HepG2 (cell line): ENCODE measurements around the gene TOP2A. TPM values are rescaled to one million over a fixed set of nuclear protein-coding genes. Genes with fewer than 3 reads are reported as not detected.
A peak's percentile ranks its signal among the peaks of the same experiment; 100 is the strongest.

Experiments used
- ELK4 ChIP-seq: sonication (generic); formaldehyde crosslinking; IDR thresholded peaks from 2 replicates; pipeline ENCODE4 v1.9.0; 2021; ENCODE audit warnings: missing genetic modification reagents, borderline replicate concordance
- ETV5 ChIP-seq: IDR thresholded peaks from 2 replicates; pipeline ENCODE4 v1.6.1; 2018; ENCODE audit warnings: missing biosample characterization, missing genetic modification reagents, inconsistent platforms, borderline replicate concordance
- FOXA1 ChIP-seq, 2 experiments: fragments of 450-650 bp in 1 of 2; sonication (generic) in 1 of 2; formaldehyde crosslinking in 1 of 2; IDR thresholded peaks; 2 replicates each; pipeline versions ENCODE4 v1.4.0 to v1.6.1; 2016 to 2020; ENCODE audit warnings: missing genetic modification reagents in 1 of 2
- GTF3A ChIP-seq: sonication (generic); formaldehyde crosslinking; conservative IDR thresholded peaks from 2 replicates; pipeline ENCODE4 v1.4.0; 2020; ENCODE audit warnings: mild to moderate bottlenecking, missing genetic modification reagents
- NFE2L1 ChIP-seq: sonication (generic); formaldehyde crosslinking; IDR thresholded peaks from 2 replicates; pipeline ENCODE4 v1.4.0; 2020; ENCODE audit warnings: missing genetic modification reagents, mild to moderate bottlenecking, borderline replicate concordance
- PHF5A ChIP-seq: IDR thresholded peaks from one replicate; pipeline ENCODE4 v1.6.1; 2018; ENCODE audit warnings: low read depth, missing genetic modification reagents; ENCODE audit not compliant: unreplicated experiment
- RXRB ChIP-seq: IDR thresholded peaks from 2 replicates; pipeline ENCODE4 v1.6.1; 2016; ENCODE audit warnings: borderline replicate concordance, missing genetic modification reagents, missing compliant biosample characterization
- SP4 ChIP-seq: sonication (generic); formaldehyde crosslinking; IDR thresholded peaks from 2 replicates; pipeline ENCODE4 v1.8.1; 2023; ENCODE audit warnings: mild to moderate bottlenecking, missing genetic modification reagents
- ZGPAT ChIP-seq: IDR thresholded peaks from 2 replicates; pipeline ENCODE4 v1.6.1; 2016; ENCODE audit warnings: mild to moderate bottlenecking
- ZNF24 ChIP-seq: fragments of 450-650 bp; IDR thresholded peaks from 2 replicates; pipeline ENCODE4 v1.6.1; 2017; ENCODE audit warnings: antibody characterized with exemption, mild to moderate bottlenecking
- ZNF263 ChIP-seq: sonication (generic); formaldehyde crosslinking; IDR thresholded peaks from 2 replicates; pipeline ENCODE4 v1.4.0; 2020; ENCODE audit warnings: missing genetic modification reagents
- polyA plus RNA-seq, 8 experiments: library from polyadenylated mRNA; depleted of rRNA in 3 of 8; stranded (reverse) in 7 of 8; unstranded in 1 of 8; fragments of >200 nt; fragmentation: Illumina TruSeq in 4 of 8; extraction: Trizol in 4 of 8; gene quantifications; 2 replicates each; pipeline versions ENCODE4 v1.2.1 to v1.2.3, GENCODE V29; 2011 to 2016; ENCODE audit warnings: low read depth in 4 of 8, missing spikeins in 1 of 8, mixed read lengths in 1 of 8; ENCODE audit not compliant: insufficient read depth in 1 of 8
- total RNA-seq, 5 experiments: library from RNA; depleted of rRNA; stranded (reverse); fragments of >200 nt; fragmentation: Illumina TruSeq; extraction: Trizol; gene quantifications; 2 replicates each; pipeline ENCODE4 v1.2.3, GENCODE V29; 2016; ENCODE audit warnings: low read depth in 1 of 5

Gene TOP2A
- total and polyA plus RNA-seq, 2 of the 13 experiments (the other 11 are each of a cell fraction or from before 2014, with no cell fraction given), result 108 to 327 TPM

GRCh38 chr17:40352237-40352778 is 65.4 kb downstream of the TOP2A start (continued):
- 0 out of 2 replicates have a peak, but pooled peaks have one; percentile 16 for TF ChIP-seq NFE2L1
- TF ChIP-seq ZNF263 (CRISPR knock-in tag), result peak; percentile 95
- TF ChIP-seq SP4 (CRISPR knock-in tag), result 0 out of 2 replicates have a peak, but pooled peaks have one; percentile 23
- no peak for TF ChIP-seq ZNF24
- TF ChIP-seq ELK4, result no peak
- no peak for TF ChIP-seq FOXA1 (IDR thresholded peaks at IDR 0.05)
- 0 out of 2 replicates have a peak, but pooled peaks have one; percentile 4 for TF ChIP-seq FOXA1 (CRISPR knock-in tag; IDR thresholded peaks at IDR 0.05)
- no peak for TF ChIP-seq ETV5 (CRISPR knock-in tag)
- TF ChIP-seq ZGPAT (CRISPR knock-in tag), result no peak
- no peak for TF ChIP-seq GTF3A
- peak; percentile 12 for TF ChIP-seq PHF5A (CRISPR knock-in tag)
- TF ChIP-seq RXRB, result peak; percentile 67
- TF ChIP-seq, all 625 proteins: peak for 30
